Transverse colon (tissue), 4 donors: ENCODE results near the gene SDR42E2. TPM values are rescaled to one million over a fixed set of nuclear protein-coding genes. Genes with fewer than 3 reads are reported as not detected.

ENCODE experiments used
- DNase-seq: peaks from one replicate; pipeline ENCODE4 v3.0.0-alpha.2; 2019
- H3K27ac ChIP-seq, 4 donors: fragments of 200-600 bp; sonication (generic); 2 replicates each; pipeline ENCODE4 v1.5.1; 2016 to 2018; ENCODE audit warnings: inconsistent platforms in 4 of 4
- H3K27me3 ChIP-seq: fragments of 200-600 bp; sonication (generic); 2 replicates; pipeline ENCODE4 v1.5.1; 2017; ENCODE audit warnings: inconsistent platforms
- H3K36me3 ChIP-seq, 4 donors: fragments of 200-600 bp; sonication (generic); 2 replicates each; pipeline ENCODE4 v1.5.1; 2017 to 2019; ENCODE audit warnings: inconsistent platforms in 4 of 4
- H3K4me1 ChIP-seq, 4 donors: fragments of 200-600 bp; sonication (generic); 2 replicates each; pipeline ENCODE4 v1.5.1; 2017 to 2020; ENCODE audit warnings: inconsistent platforms in 4 of 4
- H3K4me3 ChIP-seq, 4 donors: fragments of 200-600 bp; sonication (generic); 1 replicate in 1 of 4; 2 replicates in 3 of 4; pipeline versions ENCODE4 v1.5.1 to v1.6.1; 2017 to 2019; ENCODE audit warnings: inconsistent platforms in 4 of 4
- H3K9me3 ChIP-seq, 2 donors: fragments of 200-600 bp; sonication (generic); 2 replicates each; pipeline ENCODE4 v1.5.1; 2017 to 2019; ENCODE audit warnings: inconsistent platforms in 2 of 2
- EP300 ChIP-seq: sonication (generic); formaldehyde crosslinking; IDR thresholded peaks from one replicate; pipeline ENCODE4 v1.6.1; 2017; ENCODE audit warnings: antibody characterized with exemption, low read depth
- POLR2A ChIP-seq: fragments of 450-650 bp; IDR thresholded peaks from one replicate; pipeline ENCODE4 v1.6.1; 2016; ENCODE audit warnings: antibody characterized with exemption, mild to moderate bottlenecking, moderate library complexity
- POLR2AphosphoS5 ChIP-seq, 3 donors: sonication (generic); formaldehyde crosslinking; IDR thresholded peaks; one replicate each; pipeline ENCODE4 v1.6.1; 2016; ENCODE audit warnings: antibody characterized with exemption in 3 of 3
- WGBS, 2 donors: methylation state at CpG; one replicate each; pipeline ENCODE4 v1.1.5; 2018; ENCODE audit warnings: low coverage in 1 of 2; 5-methylcytosine and 5-hydroxymethylcytosine counted together
- in situ Hi-C, 4 donors: fragments of 200-750 bp; cut with MboI; loops; one replicate each; pipeline versions ENCODE4 v1.15.0 to v1.15.1; 2017; ENCODE audit warnings: low sequenced_read_pairs in 3 of 4, low pct_ligation_motif_present in 1 of 4, low pct_unique_long_range_greater_than_20kb in 1 of 4
- intact Hi-C: fragments of 100-400 bp; cut with DNase I; formaldehyde crosslinking; loops from one replicate; pipeline ENCODE4 v1.15.1; 2023; ENCODE audit warnings: low total_unique reads
- total RNA-seq, 4 donors: library from RNA; depleted of rRNA; stranded (reverse); fragments of >200 nt; gene quantifications; one replicate each; pipeline ENCODE4 v1.1.0, GENCODE V29; 2016
- TF ChIP-seq, protein P1 (sequence below), 5 experiments: fragments of 200-600 bp in 3 of 5; fragments of 450-650 bp in 2 of 5; sonication (generic) in 3 of 5; IDR thresholded peaks; 1 replicate in 2 of 5; 2 replicates in 3 of 5; pipeline ENCODE4 v1.5.1; 2016 to 2017; ENCODE audit warnings: antibody characterized with exemption in 5 of 5, inconsistent platforms in 3 of 5, mild to moderate bottlenecking in 2 of 5, moderate library complexity in 1 of 5

SDR42E2 gene
- total RNA-seq, 4 donors from 2014 or later, result not detected

DNA sequence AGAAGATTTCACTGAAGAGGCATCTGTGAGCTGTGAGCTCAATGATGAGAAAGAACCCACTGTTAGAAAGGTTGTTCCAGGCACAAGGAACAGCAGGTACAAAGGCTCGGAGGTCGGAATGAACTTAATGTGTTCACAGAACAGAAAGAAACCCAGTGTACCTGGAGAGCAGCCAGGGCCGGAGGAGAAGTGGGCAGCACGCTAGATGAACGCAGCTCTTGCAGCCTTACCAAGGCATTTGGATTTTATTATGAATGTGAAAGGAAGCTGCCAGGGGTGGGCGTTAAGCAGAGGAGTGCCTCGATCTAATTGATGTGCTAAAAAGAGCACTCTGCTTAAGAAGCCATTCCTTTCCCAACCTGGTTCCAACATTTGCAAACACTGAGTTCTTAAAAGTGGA is 62.8 kb downstream of the SDR42E2 start:
- Histone ChIP-seq H3K36me3 (peaks cover 0 to 12% (median 0%) of the 10 kb centered on the region in 4 donors), H3K9me3 (no peaks in the 10 kb centered on the region), H3K27me3 (no peaks in the 10 kb centered on the region), H3K27ac (peak overlapping the region in 2 of 4 donors; percentile 33 to 60), H3K4me3 (no peak overlapping the region), H3K4me1 (peaks cover 0 to 15% (median 4%) of the 10 kb centered on the region in 4 donors)
- in situ Hi-C loops, result no loop called here
- TF ChIP-seq EP300 (no peak), POLR2AphosphoS5 (IDR thresholded peaks at IDR 0.05) (no peak)
- intact Hi-C loops, result no loop called here
- no peak for DNase-seq
- WGBS, 2 donors, result 81 to 85% methylated on average over 2 to 7 of the region's 7 CpGs

GRCh38 chr16:22229889-22230288 is 67.6 kb downstream of the SDR42E2 start:
- TF ChIP-seq, protein P1, sequence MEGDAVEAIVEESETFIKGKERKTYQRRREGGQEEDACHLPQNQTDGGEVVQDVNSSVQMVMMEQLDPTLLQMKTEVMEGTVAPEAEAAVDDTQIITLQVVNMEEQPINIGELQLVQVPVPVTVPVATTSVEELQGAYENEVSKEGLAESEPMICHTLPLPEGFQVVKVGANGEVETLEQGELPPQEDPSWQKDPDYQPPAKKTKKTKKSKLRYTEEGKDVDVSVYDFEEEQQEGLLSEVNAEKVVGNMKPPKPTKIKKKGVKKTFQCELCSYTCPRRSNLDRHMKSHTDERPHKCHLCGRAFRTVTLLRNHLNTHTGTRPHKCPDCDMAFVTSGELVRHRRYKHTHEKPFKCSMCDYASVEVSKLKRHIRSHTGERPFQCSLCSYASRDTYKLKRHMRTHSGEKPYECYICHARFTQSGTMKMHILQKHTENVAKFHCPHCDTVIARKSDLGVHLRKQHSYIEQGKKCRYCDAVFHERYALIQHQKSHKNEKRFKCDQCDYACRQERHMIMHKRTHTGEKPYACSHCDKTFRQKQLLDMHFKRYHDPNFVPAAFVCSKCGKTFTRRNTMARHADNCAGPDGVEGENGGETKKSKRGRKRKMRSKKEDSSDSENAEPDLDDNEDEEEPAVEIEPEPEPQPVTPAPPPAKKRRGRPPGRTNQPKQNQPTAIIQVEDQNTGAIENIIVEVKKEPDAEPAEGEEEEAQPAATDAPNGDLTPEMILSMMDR (IDR thresholded peaks at IDR 0.05), result no peak
- no peak for TF ChIP-seq POLR2AphosphoS5 (IDR thresholded peaks at IDR 0.05)
- TF ChIP-seq EP300, result no peak
- TF ChIP-seq POLR2A, result no peak
- Histone ChIP-seq H3K9me3 (no peaks in the 10 kb centered on the region), H3K27me3 (no peaks in the 10 kb centered on the region), H3K4me3 (no peak overlapping the region), H3K27ac (no peak overlapping the region), H3K36me3 (peaks cover 0 to 22% (median 0%) of the 10 kb centered on the region in 4 donors), H3K4me1 (peaks cover 3 to 26% (median 20%) of the 10 kb centered on the region in 4 donors)
- DNase-seq, result no peak
- intact Hi-C loops (no loop called here), in situ Hi-C loops (no loop called here)
- 53 to 71% methylated on average over 3 to 7 of the region's 7 CpGs for WGBS, 2 donors

- Histone ChIP-seq H3K27ac (peak overlapping the region; percentile 83 to 91 (median 86)), H3K36me3 (peaks cover 0 to 16% (median 0%) of the 10 kb centered on the region in 4 donors), H3K27me3 (no peaks in the 10 kb centered on the region), H3K4me1 (peaks cover 3 to 50% (median 26%) of the 10 kb centered on the region in 4 donors), H3K4me3 (no peak overlapping the region), H3K9me3 (no peaks in the 10 kb centered on the region)
- peak; percentile 94 for DNase-seq
- WGBS, 2 donors, result 45% methylated on average over 14 of the region's 14 CpGs; no CpG with 5 or more reads in 1 of the 2 donors
- in situ Hi-C loops, result no loop called here
- TF ChIP-seq EP300, result peak; percentile 54
- no peak for TF ChIP-seq POLR2A
- peak; percentile 3 to 66 (median 52) for TF ChIP-seq POLR2AphosphoS5 (IDR thresholded peaks at IDR 0.05)
- TF ChIP-seq, protein P1 (IDR thresholded peaks at IDR 0.05), result no peak
- intact Hi-C loops, result no loop called here
These were observed 70.2 kb downstream of the SDR42E2 start for GRCh38 chr16:22232277-22233036.

GRCh38 chr16:22233037-22233372 is 70.7 kb downstream of the SDR42E2 start:
- TF ChIP-seq EP300 (no peak), POLR2AphosphoS5 (IDR thresholded peaks at IDR 0.05) (no peak), POLR2A (no peak)
- TF ChIP-seq, protein P1 (IDR thresholded peaks at IDR 0.05), result no peak
- in situ Hi-C loops (no loop called here), intact Hi-C loops (no loop called here)
- H3K4me3 ChIP-seq, result no peak overlapping the region
- H3K4me1 ChIP-seq, result peaks cover 3 to 50% (median 26%) of the 10 kb centered on the region in 4 donors
- DNase-seq, result no peak
- no peaks in the 10 kb centered on the region for H3K9me3 ChIP-seq
- H3K27ac ChIP-seq, result peak overlapping the region; percentile 83 to 91 (median 86)
- peaks cover 0 to 16% (median 0%) of the 10 kb centered on the region in 4 donors for H3K36me3 ChIP-seq
- H3K27me3 ChIP-seq, result no peaks in the 10 kb centered on the region
- 38 to 50% methylated on average over 2 to 6 of the region's 6 CpGs for WGBS, 2 donors
